ENCODE data around the gene RAC3. TPM values are rescaled to one million over a fixed set of nuclear protein-coding genes. Genes with fewer than 3 reads are reported as not detected.

Gene RAC3
- total RNA-seq, 6 experiments from 2014 or later: 4.3 to 8.5 (median 5.6) TPM

GRCh38 chr17:82045936-82046484 lies 14.5 kb downstream of the RAC3 start:
- H3K4me1 Mint-ChIP-seq (ENCODE audit: low read depth): peaks cover 7% of the 10 kb centered on the region
- peaks cover 5% of the 10 kb centered on the region; the same call in 1 of the 2 replicates for H3K36me3 Mint-ChIP-seq (ENCODE audit: low read depth)
- no peaks in the 10 kb centered on the region for H3K9me3 Mint-ChIP-seq
- DNase-seq: no peak
- H3K27ac Mint-ChIP-seq: no peak overlapping the region
- no peak for TF ChIP-seq CTCF (IDR thresholded peaks at IDR 0.05)
- no peak overlapping the region for H3K4me3 Mint-ChIP-seq
- no peaks in the 10 kb centered on the region; the same call in 1 of the 2 replicates for H3K27me3 Mint-ChIP-seq (ENCODE audit: insufficient read depth)

GRCh38 chr17:82046903-82047302 lies 15.4 kb downstream of the RAC3 start:
- H3K4me3 Mint-ChIP-seq: no peak overlapping the region
- H3K27me3 Mint-ChIP-seq (ENCODE audit: insufficient read depth): no peaks in the 10 kb centered on the region
- no peaks in the 10 kb centered on the region for H3K4me1 Mint-ChIP-seq (ENCODE audit: low read depth)
- H3K27ac Mint-ChIP-seq: no peak overlapping the region
- peaks cover 5% of the 10 kb centered on the region; the same call in 1 of the 2 replicates for H3K36me3 Mint-ChIP-seq (ENCODE audit: low read depth)
- no peaks in the 10 kb centered on the region for H3K9me3 Mint-ChIP-seq
- TF ChIP-seq CTCF (IDR thresholded peaks at IDR 0.05): no peak
- no peak for DNase-seq

- no peak for DNase-seq
- Mint-ChIP-seq H3K27ac (no peak overlapping the region), H3K4me1 (ENCODE audit: low read depth) (no peaks in the 10 kb centered on the region), H3K27me3 (ENCODE audit: insufficient read depth) (no peaks in the 10 kb centered on the region), H3K4me3 (no peak overlapping the region), H3K9me3 (no peaks in the 10 kb centered on the region), H3K36me3 (ENCODE audit: low read depth) (peaks cover 5% of the 10 kb centered on the region; the same call in 1 of the 2 replicates)
- TF ChIP-seq CTCF (IDR thresholded peaks at IDR 0.05): no peak
These were observed 15.9 kb downstream of the RAC3 start for GRCh38 chr17:82047379-82047778.

- H3K4me3 Mint-ChIP-seq: no peak overlapping the region
- no peak for DNase-seq
- no peaks in the 10 kb centered on the region for H3K9me3 Mint-ChIP-seq
- peaks cover 5% of the 10 kb centered on the region; the same call in 1 of the 2 replicates for H3K36me3 Mint-ChIP-seq (ENCODE audit: low read depth)
- H3K27me3 Mint-ChIP-seq (ENCODE audit: insufficient read depth): no peaks in the 10 kb centered on the region
- H3K4me1 Mint-ChIP-seq (ENCODE audit: low read depth): peaks cover 5% of the 10 kb centered on the region; the same call in 1 of the 2 replicates
- H3K27ac Mint-ChIP-seq: no peak overlapping the region
- TF ChIP-seq CTCF (IDR thresholded peaks at IDR 0.05): no peak
These were observed 16.6 kb downstream of the RAC3 start for GRCh38 chr17:82047914-82048570.

DNA sequence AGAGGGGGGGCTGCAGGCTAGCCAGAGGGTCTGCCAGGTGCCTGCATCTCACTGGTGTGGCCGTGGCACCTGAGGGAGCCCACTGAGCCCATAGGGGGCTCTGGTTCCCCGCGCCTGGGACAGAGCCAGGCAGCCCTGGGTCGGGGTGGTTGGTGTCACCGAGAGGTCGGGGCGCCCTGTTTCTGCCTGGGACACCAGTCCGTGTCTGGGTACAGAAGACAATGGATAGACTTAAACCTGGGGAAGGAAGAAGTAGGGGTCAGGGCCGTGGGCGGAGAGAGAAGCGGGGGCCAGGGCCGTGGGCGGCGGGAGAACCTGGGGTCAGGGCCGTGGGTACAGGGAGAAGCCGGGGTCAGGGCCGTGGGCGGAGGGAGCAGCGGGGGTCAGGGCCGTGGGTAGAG lies 17.1 kb downstream of the RAC3 start:
- H3K9me3 Mint-ChIP-seq: no peaks in the 10 kb centered on the region
- no peak overlapping the region for H3K27ac Mint-ChIP-seq
- H3K4me3 Mint-ChIP-seq: no peak overlapping the region
- H3K27me3 Mint-ChIP-seq (ENCODE audit: insufficient read depth): no peaks in the 10 kb centered on the region
- H3K36me3 Mint-ChIP-seq (ENCODE audit: low read depth): peaks cover 5% of the 10 kb centered on the region; the same call in 1 of the 2 replicates
- TF ChIP-seq CTCF (IDR thresholded peaks at IDR 0.05): no peak
- peaks cover 10% of the 10 kb centered on the region; the same call in 1 of the 2 replicates for H3K4me1 Mint-ChIP-seq (ENCODE audit: low read depth)
- DNase-seq: no peak
